ENCODE measurements around the gene RAB3GAP2. TPM values are rescaled to one million over a fixed set of nuclear protein-coding genes. Genes with fewer than 3 reads are reported as not detected.
"Not testable (repeated sequence)": the region's sequence is repeated elsewhere in the genome, so short reads cannot be mapped to it uniquely, and the experiment has no call there.

The RAB3GAP2 gene
- total RNA-seq, 4 donors from 2014 or later: 9.4 to 47.6 (median 33.5) TPM

GRCh38 chr1:220119043-220119512, 153.2 kb downstream of the RAB3GAP2 start:
- H3K4me1 ChIP-seq: peaks cover 0 to 5% of the 10 kb centered on the region in 2 donors
- H3K27me3 ChIP-seq: no peaks in the 10 kb centered on the region
- no peaks in the 10 kb centered on the region for H3K36me3 ChIP-seq
- DNase-seq: no peak
- TF ChIP-seq CTCF (IDR thresholded peaks at IDR 0.05) (no peak), POLR2A (IDR thresholded peaks at IDR 0.05) (no peak)
- intact Hi-C loops (cut with DNase I; ENCODE audit: low total_unique reads): no loop called here
- H3K4me3 ChIP-seq: no peak overlapping the region
- H3K9me3 ChIP-seq: no peaks in the 10 kb centered on the region
- H3K27ac ChIP-seq: no peak overlapping the region

GRCh38 chr1:220113136-220113695, 159.0 kb downstream of the RAB3GAP2 start:
- Histone ChIP-seq H3K4me1 (peaks cover 0 to 2% of the 10 kb centered on the region in 2 donors), H3K27me3 (no peaks in the 10 kb centered on the region), H3K9me3 (no peaks in the 10 kb centered on the region), H3K36me3 (no peaks in the 10 kb centered on the region), H3K4me3 (no peak overlapping the region), H3K27ac (no peak overlapping the region)
- no peak for DNase-seq
- TF ChIP-seq POLR2A (IDR thresholded peaks at IDR 0.05) (no peak), CTCF (IDR thresholded peaks at IDR 0.05) (peak in 1 of 4 experiments; percentile 11)
- intact Hi-C loops (cut with DNase I; ENCODE audit: low total_unique reads): no loop called here

- intact Hi-C loops (cut with DNase I; ENCODE audit: low total_unique reads); H3K27me3 ChIP-seq; H3K4me3 ChIP-seq; H3K9me3 ChIP-seq; H3K4me1 ChIP-seq; DNase-seq; H3K27ac ChIP-seq; H3K36me3 ChIP-seq: not testable (repeated sequence)
Observed at GRCh38 chr1:220112600-220112999, 159.7 kb downstream of the RAB3GAP2 start.

GRCh38 chr1:220110473-220110872, 161.8 kb downstream of the RAB3GAP2 start:
- H3K4me1 ChIP-seq; H3K27me3 ChIP-seq; H3K27ac ChIP-seq; H3K36me3 ChIP-seq; intact Hi-C loops (cut with DNase I; ENCODE audit: low total_unique reads); DNase-seq; H3K9me3 ChIP-seq; H3K4me3 ChIP-seq: not testable (repeated sequence)

GRCh38 chr1:220099826-220100225, 172.4 kb downstream of the RAB3GAP2 start:
- Histone ChIP-seq H3K27ac (no peak overlapping the region), H3K4me3 (no peak overlapping the region), H3K27me3 (no peaks in the 10 kb centered on the region), H3K4me1 (peaks cover 0 to 8% of the 10 kb centered on the region in 2 donors), H3K9me3 (no peaks in the 10 kb centered on the region), H3K36me3 (no peaks in the 10 kb centered on the region)
- DNase-seq: no peak
- intact Hi-C loops (cut with DNase I; ENCODE audit: low total_unique reads): no loop called here
- TF ChIP-seq POLR2A (IDR thresholded peaks at IDR 0.05) (no peak), CTCF (IDR thresholded peaks at IDR 0.05) (no peak)

MicroRNAs encoded within 50 kb of the gene (microRNA counts, 767-probe panel; counts per million panel counts)
- microRNA hsa-miR-194-5p (3,790 to 3,954 counts per million in 2 donors), microRNA hsa-miR-215 (0 counts per million in 2 donors), microRNA hsa-miR-664-3p (3,021 to 4,123 counts per million in 2 donors)

Small RNA genes lying within 50 kb of the gene (microRNA-seq; reads per million reads assigned to microRNA genes)
- gene MIR194-1 (ENCODE audit: borderline microRNAs expressed, borderline replicate concordance) (not detected), gene MIR215 (ENCODE audit: borderline microRNAs expressed, borderline replicate concordance) (not detected), gene MIR664A (ENCODE audit: borderline microRNAs expressed, borderline replicate concordance) (99.5 reads per million, percentile 55 among the genes with 10 or more reads in this experiment)

Small RNA genes lying within 50 kb of the gene (small RNA-seq; reads per million reads assigned to genes)
- gene MIR194-1 (not detected), gene MIR215 (0.30 reads per million), gene MIR664A (not detected), gene SNORA36B (not detected)

Other genes with a start within 250 kb of the RAB3GAP2 start
- 100 to 1,000 TPM in 1 of 4 donors, 10 to 100 TPM in 3; 16.8 to 101 (median 52.2) TPM for gene EPRS1, start 225.9 kb downstream of the RAB3GAP2 start, total RNA-seq
- gene BPNT1, start 182.7 kb downstream of the RAB3GAP2 start, total RNA-seq: 10 to 100 TPM; 12.3 to 28.8 (median 13.5) TPM
- 10 to 100 TPM; 41.0 to 76.5 (median 49.8) TPM for gene IARS2, start 178.3 kb downstream of the RAB3GAP2 start, total RNA-seq

All from uterus (tissue), 4 donors.